CMK (cell line): ENCODE results near the gene ZFP1.

Experiments
- DNase-seq: peaks from one replicate; pipeline ENCODE4 v3.0.0-alpha.2; 2010; ENCODE audit warnings: low read depth

ZFP1 gene

DNA sequence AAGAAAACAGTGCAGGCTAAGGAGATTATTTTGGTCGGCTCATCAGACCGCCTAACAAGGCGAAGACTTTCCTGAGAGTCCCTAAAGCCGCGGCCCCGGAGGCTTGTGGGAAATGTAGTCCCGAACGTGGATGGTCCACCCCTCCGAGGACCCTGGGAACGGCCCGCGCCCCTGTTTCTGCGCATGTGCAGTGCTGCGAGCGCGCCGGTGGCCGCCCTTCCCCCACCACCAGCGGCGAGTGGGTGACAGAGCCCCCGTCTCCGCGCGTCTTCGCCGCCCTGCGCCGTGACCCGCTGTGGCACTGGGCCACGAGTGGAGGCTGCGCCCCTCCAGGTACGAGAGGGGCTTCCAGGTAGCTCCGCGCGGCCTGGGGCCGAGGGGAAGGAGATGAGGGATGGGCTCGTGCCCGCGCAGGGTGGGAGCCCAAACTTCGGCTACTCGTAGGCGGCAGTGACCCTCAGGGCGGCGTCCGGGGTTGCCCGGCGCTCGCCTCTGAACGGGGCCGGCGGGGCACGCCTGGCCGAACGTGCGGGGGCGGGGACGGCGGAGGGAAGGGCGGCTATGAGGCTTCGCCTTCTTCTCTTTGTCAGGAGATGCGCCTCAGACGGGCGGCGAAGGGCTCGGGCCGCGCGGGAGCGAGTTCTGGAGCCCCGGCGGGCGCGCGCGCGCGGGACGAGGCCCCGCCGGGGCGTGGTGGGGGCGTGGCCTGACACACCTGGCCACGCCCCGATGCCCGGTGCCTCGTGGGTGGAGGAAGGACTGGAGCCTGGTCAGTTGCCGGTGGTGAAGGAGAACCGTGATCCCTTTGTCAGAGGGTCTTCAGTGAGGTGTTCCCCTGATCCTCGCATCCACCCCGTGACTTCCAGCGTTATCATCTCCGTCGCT, at the start of gene ZFP1:
Gene ZFP1 (plus strand): TSS at position 214 of the 885 bp plus-strand sequence. CDS start 4,428 bp downstream, outside the sequence.
- peak; percentile 81 for DNase-seq

DNA sequence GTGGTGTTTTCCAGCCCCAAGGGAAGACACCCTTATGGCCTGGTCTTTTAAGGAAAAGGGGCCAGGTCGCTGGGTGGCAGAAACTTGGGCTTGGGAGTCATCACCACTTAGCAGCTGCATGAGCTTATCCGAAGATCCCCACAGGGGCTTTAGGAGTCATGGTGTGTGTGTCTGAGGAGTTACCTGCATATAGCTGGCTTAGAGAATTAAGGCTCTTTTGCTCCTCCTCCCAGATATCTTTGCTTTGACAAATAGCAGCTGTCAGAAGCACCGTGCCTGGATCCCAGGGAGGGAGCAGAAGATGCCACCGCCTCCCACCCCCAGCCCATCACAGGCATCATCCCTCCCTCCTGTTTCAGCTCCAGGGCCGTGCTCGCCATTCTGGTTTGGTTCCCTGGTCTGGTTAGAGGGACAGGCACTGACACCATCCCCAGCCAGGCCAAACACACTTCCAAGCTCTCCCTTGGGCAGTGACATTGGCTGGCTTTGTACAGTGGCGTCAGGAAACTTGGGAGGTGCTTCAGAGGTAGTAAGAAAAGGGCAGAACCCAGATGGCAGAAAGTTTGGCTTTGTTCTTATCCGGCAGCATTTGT, 49.2 kb upstream of the ZFP1 start:
- no peak for DNase-seq

DNA sequence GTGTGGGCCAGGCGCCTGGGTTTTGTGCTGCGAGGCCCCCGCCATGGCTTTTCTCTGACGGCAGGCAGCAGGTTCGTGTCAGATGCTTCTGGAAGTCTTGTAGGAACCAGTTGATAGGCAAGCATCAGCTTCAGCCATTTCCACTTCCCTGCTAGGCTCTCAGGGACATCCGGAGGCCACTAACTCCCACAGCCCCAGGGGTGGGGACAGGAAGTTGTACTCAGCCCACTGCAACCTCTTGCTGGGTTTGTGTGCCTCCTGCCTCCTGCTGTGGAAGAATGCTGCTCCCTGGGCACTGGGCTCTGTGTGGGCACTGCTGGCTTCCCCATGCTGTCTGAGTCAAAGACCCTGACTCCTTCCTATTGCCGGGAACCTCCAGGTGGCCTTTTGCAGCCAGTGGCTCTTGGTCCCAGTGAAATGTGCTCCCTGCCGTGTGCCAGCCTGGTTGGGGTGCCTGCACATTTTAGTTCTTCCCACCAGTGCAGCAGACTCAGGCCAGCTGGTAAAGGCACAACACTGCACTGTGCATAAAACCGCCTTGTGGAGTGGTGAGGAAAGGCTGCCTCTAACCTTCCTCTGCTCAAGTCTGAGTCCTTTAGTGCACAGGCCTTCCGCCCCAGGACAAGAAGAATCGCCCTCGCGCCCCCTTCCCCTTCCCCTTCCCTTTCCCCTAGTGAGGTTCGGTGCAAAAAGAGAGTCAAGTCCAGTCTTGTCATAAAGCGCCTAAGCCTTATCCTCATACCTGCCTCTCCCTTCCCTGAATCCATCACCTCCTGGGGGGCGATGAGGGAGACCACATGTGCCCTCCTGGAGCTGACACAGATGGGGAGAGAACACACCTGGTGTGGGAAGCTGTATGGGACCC, 48.4 kb upstream of the ZFP1 start:
- peak; percentile 67 for DNase-seq

DNA sequence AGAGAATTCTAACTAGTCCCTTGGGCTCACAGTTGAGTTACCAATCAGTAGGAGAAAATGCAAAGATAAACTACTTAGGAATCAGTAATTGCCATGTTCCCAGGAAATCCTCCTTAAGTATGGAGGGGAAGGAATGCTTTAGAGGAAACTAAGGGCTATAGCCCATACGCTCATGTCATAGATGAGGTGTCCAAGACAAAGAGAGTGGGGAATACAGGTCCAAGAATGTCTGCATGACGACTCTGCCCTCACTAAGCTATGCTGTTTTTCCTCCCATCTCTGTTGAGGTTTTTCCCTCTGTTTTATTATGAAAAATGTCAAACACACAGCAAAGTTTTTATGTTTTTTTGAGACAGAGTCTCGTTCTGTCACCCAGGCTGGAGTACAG, 47.7 kb upstream of the ZFP1 start:
- no peak for DNase-seq

DNA sequence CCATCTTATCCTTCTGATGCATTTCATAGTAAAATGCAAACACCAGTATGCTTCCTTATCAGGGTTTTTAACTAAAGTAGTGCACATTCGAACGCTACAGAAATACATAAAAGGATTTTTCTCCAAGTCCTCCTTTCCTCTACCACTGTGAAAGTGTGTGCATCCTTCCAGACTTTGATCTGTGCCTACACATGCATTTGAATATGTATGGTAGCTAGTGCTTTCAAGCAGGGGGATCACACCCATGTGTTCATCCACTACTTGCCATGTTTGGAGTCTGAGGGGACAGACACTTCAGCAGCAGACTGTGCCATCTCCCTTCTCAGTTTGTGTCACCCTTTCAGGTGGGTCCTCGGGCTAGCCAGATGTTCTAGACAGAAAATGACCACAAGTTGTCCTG, 46.7 kb upstream of the ZFP1 start:
- DNase-seq: no peak

DNA sequence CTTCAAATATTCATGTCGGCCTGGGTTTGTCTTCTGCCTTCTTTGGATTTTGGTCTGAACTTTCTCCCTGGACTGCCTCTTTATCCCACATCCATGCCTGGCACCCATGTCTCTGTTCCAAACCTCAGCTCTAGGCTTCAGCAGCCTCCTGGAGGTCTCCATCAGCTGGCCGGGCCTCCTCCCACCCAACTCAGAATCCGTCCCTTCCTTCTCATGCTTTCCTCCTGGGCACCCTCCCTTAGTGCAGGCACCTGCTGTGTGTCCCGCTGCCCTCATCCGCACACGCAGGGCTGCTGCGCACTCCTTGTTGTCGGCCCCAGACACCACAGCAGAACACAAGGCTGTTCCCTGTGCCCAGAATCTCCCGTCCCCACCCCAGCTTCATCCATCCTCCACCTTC, 45.7 kb upstream of the ZFP1 start:
- no peak for DNase-seq

DNA sequence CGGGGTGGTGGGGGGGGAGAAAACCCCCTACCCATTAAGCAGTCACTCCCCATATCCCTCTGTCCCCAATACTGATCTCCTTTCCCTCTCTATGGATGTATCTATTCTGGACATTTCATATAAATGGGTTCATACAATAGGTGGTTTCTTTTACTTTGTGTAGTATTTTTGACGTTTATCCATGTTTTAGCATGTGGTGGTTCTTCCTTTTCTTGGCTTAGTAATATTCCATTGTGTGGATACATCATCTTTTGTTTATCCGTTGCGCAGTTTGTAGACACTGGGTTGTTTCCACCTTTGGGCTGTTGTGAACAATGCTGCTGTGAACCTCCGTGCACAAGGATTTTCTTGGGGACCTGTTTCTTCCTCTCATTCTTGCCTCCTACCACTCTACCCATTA, 44.3 kb upstream of the ZFP1 start:
- no peak for DNase-seq

DNA sequence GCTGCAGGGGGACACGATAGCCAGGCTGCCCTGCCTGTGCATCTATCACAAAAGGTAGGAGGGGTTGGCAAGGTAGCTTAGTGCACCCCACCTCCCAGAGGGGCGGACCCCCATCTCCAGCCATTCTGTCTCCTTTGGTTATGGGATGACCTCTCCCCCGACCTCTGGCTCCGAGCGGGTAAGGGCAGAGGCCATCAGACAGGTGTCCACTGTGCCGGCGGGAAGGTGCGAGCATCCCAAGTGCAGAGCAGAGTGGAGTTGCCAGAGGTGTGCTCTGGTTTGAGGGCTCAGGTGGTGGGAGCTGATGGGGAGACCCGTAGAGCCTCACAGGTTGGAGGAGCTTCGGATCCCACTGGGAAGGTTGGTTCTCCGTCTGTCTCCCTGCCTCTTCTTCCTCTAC, 43.5 kb upstream of the ZFP1 start:
- DNase-seq: no peak

DNA sequence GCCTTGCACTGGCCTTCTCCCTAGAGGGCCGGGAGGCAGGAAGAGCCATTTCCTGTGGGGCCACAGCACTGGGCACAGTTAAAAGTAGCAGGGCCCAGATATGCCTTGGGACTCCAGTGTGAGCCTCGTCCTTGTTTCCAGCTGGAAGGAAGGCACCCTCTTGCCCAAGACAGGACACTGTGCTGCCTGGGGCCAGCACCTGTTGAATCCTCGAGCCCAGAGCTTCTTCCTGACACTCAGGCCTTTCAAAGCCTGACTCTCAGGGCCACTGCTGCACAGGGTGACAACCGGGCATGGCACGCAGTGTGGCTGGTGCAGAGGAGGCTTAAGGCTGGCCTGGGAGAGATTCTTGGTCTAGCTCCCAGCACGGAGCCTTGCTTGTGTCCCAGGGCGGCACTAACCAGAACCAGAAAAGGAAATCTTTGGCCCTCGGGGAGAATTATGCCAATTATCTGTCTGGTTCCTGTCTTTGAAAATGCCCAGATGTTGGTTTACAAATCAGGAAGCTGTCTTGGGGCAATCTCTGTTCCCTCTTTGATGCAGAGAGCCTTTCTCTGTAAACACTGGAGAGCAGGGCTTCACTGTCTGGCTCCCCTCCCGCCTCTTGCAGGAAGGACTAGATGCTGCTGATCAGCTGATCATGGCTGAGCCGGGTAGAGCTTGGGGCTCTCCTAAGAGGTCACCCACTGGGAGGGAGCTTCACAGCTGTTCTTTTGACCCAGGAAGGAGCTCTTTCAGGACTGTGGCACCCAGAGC, 42.8 kb upstream of the ZFP1 start:
- DNase-seq: no peak

DNA sequence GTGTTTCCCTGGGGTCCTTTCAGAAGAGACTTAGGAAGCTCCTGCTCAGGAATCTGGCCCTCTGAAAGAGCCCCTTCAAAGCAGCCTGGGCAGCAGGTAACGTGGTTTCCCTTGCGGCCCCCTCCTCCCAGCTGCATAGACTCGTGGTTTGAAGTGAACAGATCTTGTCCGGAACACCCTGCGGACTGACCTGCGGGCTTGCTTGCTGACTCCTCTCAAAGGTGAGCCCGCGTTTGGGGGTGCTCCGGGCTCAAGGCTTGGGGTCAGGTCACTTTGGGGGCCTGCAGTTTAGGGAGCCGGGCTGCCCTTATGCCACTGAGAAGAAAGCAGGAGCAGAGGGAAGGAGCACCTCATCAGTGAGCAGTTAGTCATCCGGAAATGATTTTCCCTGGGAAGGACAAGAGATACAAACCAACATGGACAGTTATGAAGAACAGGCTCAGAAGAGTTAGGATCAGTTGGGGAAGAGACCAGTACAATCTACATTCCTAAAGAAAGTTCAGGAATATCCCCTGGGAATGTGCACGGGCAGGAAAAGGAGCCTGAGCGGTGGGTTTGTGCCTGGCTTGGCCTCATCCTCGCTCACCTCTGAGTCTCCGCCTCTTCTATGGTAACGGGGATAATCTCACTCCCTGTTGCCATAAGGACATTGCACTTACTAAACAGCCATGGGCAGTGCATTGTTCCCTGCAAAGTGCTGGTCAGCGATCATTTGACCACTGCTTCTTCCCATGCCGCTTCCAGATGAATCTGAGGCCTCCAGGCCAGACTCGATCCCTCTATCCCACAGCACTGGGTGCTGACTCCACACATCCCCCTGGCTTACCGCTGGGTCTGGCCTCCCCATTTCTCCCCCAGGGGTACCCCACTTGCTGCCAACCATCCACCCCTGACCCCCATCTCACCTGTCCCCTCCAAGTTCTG, 41.7 kb upstream of the ZFP1 start:
- DNase-seq: no peak

DNA sequence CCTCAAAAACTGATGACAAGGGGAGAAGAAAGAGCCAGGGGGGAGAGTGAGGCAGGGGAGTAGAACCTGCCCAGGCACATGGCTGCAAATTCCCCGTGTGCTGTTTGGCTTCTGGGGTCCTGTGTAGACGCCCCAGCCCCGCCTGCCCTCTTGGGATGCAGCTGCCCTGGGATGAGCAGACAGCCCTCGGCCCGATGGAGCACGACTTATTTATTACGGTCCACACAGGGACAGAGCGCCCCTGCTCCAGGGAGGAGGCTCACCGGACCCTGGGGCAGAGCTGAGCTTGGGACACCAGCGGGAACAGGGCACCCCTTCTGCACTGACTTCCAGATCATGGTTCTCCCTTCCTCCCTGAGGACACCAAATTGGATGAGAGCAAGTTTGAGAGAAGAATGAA, 40.8 kb upstream of the ZFP1 start:
- DNase-seq: no peak

DNA sequence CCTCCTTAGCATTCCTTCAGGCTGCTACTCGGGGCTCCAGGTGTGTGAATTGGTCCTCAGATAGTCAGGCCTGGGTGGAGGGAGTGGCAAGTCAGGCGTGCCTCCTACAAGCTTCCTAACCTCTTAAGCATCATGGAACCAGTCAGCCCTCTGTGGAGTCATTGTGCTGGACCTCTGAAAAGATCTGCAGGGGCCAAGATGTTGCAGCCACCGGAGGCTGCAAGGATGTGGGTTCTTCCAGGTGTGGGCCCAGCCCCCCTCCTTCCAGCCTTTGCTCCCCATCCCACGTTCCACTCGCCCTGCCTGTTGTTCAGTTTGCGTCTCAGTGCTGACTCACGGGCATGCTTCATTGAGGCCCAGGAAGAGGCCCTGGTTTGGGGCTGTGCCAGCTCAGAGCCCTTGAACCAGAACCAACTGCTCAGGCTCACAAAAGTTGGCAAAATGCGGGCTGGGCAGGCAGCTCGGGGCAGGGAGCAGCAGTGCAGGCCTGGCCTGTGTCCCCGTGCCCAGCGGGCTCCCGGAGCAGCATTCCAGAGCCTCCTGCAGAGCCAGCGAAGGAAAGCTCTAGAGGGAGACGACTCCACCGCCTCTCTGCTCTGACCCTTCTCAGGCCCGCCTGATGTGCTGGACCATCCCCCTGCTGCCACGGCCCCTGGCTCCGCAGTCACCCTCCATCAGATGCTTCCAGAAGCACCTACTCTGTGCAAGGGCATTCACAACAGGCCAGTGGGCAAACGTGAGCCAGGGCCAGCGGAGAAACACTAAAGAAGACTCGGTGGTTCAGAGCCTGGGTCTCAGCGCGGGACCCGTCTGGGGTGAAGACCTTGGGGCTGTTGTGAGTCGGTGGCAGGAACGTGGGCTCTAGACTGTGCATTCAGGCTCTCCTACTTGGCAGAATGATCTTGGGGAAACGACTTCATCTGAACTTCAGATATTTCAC, 39.3 kb upstream of the ZFP1 start:
- DNase-seq: no peak

DNA sequence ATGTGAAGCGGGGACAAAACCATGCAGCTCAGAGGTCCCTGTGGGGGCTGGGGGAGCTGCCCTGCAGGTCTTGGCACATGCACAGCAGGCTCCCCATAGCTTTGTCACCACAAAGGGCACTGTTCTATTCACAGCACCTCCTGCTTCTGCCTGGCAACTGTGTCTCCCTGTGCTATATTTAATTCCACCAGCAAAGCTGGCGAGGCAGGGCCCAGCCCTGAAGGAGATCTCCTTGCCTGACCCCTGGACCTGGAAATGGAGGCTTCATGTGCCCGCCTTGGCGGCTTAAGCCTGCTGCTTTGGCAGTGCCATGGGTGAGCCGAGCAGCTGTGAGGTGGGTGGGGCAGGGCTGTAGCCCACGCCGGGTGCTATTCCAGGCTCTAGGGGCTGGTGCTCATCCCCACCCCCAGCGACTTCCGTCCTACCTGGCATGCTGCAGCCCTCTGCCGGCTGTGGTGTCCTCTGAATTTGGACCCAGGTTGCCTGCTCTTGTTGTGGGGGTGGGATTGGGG, 38.5 kb upstream of the ZFP1 start:
- no peak for DNase-seq

DNA sequence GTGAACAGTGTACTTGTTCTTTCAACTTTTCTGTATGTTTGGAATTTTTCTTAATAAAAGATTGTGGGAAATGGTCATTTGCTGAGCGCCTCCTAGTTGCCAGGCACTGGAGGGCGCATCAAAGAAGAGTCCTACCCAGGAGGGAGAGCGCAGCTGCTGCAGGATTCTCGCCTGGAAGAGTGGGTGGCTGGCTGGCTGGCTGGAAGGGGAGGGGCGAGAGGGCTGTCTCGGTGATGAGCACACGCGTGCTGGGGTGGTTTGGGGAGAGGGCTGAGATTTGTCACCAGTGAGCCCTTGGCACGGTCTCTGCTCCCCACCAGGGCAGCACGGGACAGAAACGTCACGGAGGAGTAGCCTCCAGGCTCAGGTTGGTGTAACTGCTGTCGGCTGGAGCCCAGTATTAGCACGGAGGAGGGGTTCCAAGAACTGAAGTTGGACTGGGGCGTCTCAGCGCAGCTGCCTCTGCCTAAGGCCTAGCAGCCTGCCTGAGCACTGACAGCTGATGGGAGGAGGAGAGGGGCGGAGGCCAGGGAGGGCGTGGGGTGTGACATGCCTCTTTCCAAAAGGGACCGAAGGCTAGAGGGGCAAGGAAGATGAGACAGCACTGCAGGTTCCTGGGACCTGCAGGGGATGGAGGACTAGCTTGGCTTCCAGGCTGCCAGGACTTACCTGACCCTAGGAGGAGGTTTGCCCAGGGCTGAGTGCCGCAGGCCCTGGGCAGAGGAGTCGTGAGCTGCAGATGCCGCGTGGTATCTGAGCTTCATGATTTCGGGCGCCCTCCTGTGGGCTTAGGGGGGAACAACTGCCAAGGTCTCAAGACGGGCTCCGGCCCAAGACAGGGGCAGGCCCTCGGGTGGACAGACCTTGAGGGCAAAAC, 37.4 kb upstream of the ZFP1 start:
- peak; percentile 65 for DNase-seq

DNA sequence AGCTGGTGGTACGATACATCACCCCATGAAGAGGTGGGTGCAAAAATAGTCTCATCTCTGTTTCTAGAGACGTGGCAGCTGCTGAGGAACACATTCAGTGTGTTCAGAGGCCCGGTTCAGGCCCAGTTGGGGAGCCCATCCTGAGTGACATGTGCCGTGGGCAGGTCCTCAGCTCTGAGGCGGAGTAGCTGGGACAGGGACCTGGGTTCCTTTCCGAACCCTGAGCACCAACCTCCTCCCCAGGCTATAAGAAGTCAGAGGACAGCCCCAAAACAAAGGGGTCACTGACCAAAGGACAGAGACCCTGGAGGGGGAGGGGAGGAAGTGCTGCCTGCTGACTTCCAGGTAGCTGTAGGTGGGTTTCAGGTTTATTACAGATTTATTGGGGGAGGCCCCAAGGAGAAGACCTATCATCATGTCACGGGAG, 36.8 kb upstream of the ZFP1 start:
- no peak for DNase-seq

DNA sequence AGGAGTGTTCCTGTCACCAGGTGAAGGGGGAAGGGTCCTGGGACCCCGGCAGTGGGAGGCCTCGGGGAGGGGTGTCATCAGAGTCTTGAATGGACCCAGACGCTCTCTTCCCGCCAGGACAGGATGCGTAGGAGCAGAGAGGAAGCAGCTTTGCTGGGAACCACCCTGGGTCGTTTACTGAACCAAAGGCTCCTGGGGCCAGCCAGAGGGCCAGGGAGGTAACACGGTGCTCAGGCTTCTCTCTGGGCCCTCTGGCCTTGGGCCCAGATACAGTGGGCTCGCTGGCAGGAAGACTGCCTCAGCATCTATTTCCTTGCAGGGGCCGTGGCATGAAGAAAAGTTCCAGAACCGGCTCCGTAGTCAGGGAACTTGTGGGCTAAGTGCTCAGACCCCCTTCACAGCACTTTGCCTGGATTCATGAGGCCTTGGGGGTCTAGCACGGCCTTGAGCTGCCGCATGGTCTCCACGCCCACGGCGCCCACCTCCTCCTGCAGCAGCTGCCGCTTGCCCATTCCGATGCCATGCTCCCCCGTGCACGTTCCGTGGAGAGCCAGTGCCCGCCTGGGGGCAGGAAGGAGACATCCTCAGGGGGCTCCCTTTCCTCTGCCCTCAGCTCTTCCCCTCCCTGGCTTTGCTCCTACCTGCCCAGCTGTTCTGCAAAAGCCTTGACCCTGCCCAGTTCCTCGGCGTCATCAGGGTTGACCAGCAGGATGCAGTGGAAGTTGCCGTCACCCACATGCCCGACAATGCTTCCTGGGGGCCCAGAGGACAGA, 36.2 kb upstream of the ZFP1 start:
- no peak for DNase-seq

DNA sequence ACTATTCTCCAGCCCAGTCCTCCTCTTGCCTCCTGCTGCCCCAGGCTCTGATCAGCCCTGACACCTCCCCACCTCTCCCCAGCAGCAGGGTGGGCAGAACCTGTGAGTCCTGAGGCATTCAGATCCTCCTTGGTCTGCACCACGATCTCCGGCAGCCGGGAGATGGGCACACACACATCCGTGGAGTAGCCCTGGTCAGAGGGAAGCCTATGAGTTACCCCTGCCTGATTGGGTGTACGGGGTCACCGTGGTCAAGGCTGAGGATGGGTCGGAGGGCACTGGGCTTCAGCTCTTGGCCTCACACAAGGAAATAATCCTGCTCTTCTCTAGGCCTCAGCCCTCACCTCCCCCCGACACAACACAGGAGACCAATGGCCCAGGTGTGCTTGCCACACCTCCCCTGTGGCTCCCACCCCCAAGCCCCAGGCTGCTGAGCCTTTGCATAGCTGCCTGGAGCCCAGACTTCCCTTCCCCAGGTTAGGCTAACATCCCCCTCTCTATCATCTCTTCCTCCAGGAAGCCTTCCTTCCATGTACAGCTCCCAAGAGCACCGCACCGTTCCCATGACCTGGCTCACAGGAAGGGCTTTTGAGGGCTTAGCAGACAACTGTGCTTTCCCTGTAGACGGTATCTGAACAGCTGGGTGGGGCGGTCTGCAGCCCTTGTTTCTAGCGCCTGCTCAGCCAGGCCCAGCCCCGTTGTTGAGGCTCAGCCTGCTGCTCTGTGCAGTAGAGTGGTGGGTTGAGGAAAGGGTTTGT, 35.4 kb upstream of the ZFP1 start:
- no peak for DNase-seq
